Embryonic facial prominence (tissue), 1 donor: Measurements from ENCODE around the gene ADAMTS18.

Experiments
- DNase-seq: peaks from one replicate; pipeline ENCODE4 v3.0.0-alpha.2; 2016; ENCODE audit errors: extremely low spot score

The ADAMTS18 gene

GRCh38 chr16:77437859-77438258 is 3.0 kb upstream of the ADAMTS18 start:
- no peak for DNase-seq

- no peak for DNase-seq
Observed at GRCh38 chr16:77435272-77435820, 512 bp upstream of the ADAMTS18 start.

- no peak for DNase-seq
Observed at GRCh38 chr16:77434022-77434529, 758 bp downstream of the ADAMTS18 start.

- no peak for DNase-seq
Observed at GRCh38 chr16:77433146-77433545, 1.7 kb downstream of the ADAMTS18 start.

GRCh38 chr16:77432264-77432663 is 2.6 kb downstream of the ADAMTS18 start:
- DNase-seq, result no peak

- DNase-seq, result no peak
Observed at GRCh38 chr16:77430787-77431585, 3.8 kb downstream of the ADAMTS18 start.

GRCh38 chr16:77430360-77430759 is 4.5 kb downstream of the ADAMTS18 start:
- no peak for DNase-seq

- no peak for DNase-seq
Observed at GRCh38 chr16:77424871-77425604, 9.8 kb downstream of the ADAMTS18 start.

- no peak for DNase-seq
Observed at GRCh38 chr16:77422196-77422784, 12.5 kb downstream of the ADAMTS18 start.

GRCh38 chr16:77416939-77417480 is 17.8 kb downstream of the ADAMTS18 start:
- no peak for DNase-seq

GRCh38 chr16:77414752-77415231 is 20.0 kb downstream of the ADAMTS18 start:
- no peak for DNase-seq

GRCh38 chr16:77410449-77410848 is 24.4 kb downstream of the ADAMTS18 start:
- DNase-seq, result no peak

GRCh38 chr16:77409311-77409710 is 25.5 kb downstream of the ADAMTS18 start:
- no peak for DNase-seq

- DNase-seq, result no peak
Observed at GRCh38 chr16:77408607-77409006, 26.2 kb downstream of the ADAMTS18 start.

GRCh38 chr16:77406680-77407079 is 28.2 kb downstream of the ADAMTS18 start:
- no peak for DNase-seq

GRCh38 chr16:77404775-77405174 is 30.1 kb downstream of the ADAMTS18 start:
- no peak for DNase-seq

GRCh38 chr16:77403732-77404131 is 31.1 kb downstream of the ADAMTS18 start:
- no peak for DNase-seq

- DNase-seq, result no peak
Observed at GRCh38 chr16:77402672-77403071, 32.2 kb downstream of the ADAMTS18 start.

GRCh38 chr16:77402118-77402517 is 32.7 kb downstream of the ADAMTS18 start:
- no peak for DNase-seq

GRCh38 chr16:77399546-77399945 is 35.3 kb downstream of the ADAMTS18 start:
- DNase-seq, result no peak

GRCh38 chr16:77399066-77399465 is 35.8 kb downstream of the ADAMTS18 start:
- DNase-seq, result no peak

GRCh38 chr16:77398495-77398894 is 36.3 kb downstream of the ADAMTS18 start:
- DNase-seq, result no peak
